CD4-positive, alpha-beta T cell treated with Interleukin-2 at 100 ng/mL for 4 hours (primary cell): Measurements from ENCODE around the gene PITPNM2.

Experiments
- DNase-seq: peaks from one replicate; pipeline ENCODE4 v3.0.0-alpha.2; 2020; ENCODE audit warnings: low spot score

Gene PITPNM2

DNA sequence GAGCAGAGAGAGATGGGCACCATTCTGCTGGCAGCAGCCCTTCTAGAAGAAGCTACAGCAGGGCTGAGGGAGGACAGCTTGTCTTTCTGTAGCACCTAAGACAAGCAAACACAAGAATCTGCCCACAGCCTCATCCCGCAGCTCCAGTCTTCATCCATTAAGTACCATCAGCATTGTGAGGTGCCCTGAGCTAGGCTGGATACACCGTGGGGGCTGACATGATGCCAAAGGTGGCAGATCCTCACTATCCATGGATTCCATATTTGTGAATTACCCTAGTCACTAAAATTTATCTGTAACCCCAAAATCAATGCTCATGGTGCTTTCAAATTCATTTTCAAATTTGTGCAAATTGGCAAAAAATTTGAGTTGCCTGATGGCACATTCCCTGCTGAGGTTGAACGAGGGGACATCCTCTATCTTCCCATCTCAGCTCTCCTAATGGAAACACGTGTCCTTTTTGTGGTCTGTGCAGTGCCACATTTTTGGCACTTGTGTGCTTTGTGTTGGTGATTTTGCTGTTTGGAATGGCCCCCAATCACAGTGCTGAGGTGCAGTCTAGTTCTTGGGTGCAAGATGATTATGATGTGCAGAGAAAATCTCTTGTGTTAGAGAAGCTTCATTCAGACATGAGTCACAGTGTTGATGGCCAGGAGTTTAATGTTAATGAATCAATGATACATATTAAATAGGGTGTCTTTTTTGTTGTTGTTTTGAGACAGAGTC lies 7.0 kb downstream of the PITPNM2 start:
- no peak for DNase-seq

DNA sequence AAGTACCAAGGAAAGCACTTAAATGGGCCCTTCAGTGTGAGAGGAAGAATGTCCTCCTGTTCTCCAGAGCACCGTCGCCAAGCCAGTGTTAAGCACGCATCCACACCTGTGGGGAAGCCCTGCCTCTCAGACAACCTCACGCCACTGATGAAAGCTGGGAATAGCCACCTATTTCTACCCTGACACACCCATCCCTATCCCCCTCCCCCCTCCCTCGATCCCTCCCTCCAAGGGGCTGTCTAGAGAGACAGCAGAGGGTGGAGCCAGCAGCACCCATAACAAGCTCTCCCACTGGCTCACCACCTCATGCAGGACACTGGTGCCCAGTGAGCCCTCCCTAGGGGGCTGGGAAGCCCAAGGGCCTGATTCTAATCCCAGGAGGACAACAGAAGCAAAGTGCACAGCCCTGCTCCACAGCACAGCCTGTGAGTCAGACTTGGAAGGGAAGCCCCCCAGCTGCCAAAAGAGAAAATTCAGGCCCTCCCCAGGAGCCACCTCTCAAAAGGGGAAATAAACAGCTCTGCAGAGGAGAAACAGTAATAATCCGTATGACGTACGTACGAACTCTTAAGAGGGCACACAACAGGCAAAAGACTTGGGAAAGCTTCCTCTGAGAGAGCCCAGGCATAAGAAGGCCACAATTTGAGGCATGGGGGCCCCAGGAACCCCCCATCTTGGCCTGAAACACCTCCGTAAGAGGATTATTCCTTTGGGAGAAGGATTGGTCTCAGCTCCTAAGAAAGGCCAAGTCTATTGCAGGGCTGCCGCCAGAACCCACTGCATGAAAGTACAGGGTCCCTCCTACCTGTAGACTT lies 7.8 kb downstream of the PITPNM2 start:
- no peak for DNase-seq

DNA sequence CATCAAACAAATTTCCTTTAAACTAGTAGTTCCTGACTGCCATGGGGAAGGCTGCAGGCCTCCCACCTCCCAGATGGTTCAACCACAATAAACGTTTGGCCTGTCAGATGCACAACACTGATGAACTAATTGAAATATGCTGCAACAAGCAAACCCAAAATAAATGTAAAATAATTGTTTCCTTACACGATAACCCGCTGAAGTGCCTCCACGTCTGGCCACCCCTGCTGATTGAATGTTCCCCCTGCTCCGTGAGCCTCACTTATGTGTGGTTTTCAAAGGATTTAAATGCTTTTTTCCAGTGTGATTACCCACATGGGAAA lies 8.4 kb downstream of the PITPNM2 start:
- DNase-seq = no peak

DNA sequence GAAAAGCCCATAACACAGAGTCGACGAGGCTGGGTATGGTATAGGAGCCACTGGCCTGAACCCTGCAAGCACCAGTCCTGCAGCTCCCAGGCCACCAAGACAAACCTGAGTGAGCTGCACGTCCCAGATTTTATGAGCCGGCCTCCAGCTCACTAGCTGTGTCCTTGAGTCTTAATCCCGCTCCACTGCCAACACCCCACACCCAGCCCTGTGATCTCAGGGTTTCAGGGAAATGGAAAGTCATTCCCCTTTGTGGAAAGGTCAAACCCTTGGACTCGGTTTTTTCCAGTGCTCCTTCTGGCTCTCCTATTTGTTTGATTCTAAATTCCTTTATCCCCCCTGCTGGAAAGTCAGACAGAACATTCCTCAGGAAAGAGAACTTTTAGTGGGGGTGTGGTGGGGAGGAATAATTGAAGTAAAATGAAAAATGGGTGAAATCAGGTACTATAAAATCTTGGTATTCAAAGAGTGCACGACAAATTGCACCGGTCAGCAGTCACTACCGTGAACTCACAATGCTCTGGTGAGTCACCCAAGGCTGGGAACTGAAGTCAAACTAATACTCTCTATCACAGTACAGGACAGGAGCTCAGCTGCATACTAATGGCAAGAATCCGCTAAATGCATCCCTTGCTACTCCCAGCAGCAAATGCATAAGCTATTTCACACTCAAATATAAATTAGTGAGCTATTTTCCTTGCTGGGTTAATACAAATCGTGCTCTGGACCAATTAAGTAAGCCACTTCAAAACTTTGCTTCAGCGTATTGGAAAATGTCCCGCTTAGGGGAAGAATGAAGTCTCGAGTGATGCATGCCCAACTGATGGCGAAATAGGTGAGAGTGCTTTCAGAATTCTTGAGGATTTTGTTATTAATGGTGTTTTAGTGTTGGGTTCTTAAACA lies 9.0 kb downstream of the PITPNM2 start:
- no peak for DNase-seq

DNA sequence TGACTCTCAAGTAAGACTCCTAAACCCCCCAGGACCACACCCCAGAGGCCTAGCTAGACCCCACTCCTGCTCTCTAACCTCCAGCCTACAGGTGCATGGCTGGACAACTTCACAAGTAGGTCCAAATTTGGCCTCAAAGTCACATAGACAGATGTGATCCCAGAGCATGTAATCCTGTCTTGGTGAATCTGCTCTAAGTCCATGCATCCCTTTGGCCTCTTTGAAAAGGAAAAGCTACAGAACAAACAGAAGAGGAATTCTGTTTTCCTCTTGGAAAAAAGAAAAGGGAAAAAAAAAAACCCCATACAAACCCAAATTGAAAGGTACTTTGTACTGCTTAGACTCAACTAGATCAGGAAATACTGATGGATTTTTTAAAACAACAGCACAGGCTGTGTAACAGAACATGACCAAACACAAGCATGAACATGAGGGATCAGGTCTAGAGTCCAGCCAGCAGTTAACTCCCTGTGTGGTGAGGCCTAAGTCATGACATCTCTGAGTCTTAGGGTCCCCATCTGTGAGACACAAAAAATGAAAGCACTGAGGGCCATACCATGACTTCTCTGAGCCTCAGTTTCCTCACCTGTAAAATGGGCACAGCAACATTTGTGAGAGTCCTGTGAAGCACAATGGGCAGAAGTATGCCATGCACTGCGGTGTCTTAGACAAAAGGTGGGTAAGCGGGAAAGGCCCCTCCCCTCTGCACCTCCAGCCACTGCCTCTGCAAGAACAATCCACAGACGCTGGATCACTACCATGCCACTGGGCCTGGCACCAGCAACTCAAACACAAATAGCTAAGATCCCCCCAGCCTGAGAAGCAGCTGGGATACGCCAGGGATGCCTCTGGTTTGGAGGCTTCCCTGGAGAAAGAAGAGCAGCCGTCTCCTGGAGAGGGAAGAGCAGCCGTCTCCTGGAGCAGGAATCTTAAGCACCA lies 9.9 kb downstream of the PITPNM2 start:
- DNase-seq = no peak

DNA sequence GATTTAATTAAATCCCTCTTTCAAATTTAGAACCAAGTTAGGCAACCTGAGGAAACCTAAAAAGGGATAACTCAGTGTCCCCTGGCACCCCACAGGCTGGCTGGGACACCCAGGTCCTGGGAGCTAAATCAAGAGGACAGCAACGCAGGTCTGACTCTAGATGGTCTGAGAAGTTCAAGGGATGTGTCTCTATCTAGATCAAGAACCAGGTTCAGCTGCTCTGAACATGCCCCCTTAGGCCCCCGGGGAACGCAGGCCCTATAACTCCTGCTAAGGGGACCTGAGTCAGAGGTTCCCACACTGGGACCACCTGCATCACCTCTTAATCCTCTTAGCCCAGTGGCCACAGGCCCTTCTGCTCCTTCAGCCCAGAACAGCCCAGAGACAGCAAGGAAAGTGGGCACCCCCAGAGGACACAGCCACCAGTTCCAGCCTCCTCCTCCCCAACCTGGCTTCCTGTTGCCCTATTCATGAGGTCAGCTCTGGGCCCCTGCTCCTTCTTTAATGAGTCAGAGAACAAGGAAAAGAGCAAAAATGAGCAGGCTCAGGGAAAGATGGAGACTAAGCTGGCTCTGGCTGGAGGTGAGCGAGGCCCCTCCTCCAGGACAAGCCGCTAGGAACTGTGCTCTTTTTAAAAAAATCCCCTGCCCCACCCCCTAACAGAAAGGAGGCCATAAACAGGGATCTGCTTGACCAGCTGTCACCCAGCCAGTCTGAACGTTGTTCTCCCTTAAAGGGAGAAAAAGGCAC lies 10.8 kb downstream of the PITPNM2 start:
- DNase-seq = no peak

DNA sequence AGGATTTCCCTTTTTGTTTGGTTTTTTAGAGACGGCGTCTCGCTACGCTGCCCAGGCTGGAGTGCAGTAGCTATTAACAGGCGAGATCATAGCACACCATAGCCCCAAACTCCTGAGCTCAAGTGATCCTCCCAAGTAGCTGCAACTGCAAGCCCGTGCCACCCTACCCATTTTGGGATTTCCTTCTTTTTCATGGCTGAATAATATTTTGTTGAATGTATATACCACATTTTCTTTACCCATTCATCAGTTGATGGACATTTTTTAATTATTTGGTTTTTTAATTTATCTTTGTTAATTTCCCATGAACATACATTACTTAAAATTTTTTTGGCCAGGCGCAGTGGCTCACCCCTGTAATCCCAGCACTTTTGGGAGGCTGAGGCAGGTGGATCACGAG lies 15.2 kb downstream of the PITPNM2 start:
- no peak for DNase-seq

DNA sequence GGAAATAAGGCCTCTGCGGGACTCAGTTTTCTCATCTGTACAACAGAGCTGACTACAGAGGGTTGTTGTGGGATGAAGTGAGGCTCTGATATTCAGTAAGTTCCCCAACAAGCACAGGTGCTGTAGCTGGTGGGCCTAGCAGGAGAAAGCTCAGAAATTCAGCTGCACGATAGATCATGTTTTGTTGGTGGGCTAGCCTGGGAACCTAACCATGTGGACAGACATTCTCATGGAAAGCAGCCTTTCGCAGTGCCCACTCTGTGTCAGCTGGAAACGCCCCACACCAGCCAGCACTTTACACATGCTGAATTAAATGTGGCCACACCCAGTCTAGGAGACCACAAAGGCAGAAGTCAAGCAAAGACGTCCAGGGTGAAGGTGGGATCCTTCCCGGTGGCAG lies 16.1 kb downstream of the PITPNM2 start:
- DNase-seq = no peak

DNA sequence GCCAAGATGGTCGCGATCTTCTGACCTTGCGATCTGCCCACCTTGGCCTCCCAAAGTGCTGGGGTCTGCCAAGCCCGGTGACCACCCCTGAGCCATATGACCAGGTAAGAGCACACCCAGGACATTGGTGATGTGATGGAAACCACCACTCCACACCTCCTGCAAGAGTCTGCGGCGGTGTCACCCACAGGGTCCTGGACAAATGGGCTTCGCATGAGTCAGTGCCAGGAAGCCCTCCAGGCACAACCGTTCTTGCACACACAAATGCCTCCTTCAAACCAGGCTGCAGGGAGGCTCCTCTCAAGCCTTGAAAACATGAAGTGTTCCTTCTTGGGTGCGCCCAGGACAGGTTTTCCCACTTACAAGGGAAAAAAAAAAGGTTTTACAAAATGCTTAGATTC lies 16.6 kb downstream of the PITPNM2 start:
- no peak for DNase-seq

DNA sequence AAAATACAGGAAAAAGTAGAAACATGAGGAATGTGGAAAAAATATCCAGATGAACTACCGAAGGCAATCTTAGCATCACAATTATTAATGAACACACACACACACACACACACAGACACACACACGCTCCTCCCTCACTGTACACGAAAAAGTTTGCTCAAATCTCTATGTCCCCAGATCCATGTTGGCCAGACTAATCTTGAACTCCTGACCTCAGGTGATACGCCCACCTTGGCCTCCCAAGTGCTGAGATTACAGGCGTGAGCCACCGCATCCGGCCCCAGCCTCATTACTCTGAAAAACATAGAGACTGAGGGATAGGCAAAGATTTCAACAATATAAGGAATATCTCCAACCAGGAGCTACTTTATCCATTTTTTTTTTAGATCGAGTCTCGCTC lies 17.2 kb downstream of the PITPNM2 start:
- no peak for DNase-seq

DNA sequence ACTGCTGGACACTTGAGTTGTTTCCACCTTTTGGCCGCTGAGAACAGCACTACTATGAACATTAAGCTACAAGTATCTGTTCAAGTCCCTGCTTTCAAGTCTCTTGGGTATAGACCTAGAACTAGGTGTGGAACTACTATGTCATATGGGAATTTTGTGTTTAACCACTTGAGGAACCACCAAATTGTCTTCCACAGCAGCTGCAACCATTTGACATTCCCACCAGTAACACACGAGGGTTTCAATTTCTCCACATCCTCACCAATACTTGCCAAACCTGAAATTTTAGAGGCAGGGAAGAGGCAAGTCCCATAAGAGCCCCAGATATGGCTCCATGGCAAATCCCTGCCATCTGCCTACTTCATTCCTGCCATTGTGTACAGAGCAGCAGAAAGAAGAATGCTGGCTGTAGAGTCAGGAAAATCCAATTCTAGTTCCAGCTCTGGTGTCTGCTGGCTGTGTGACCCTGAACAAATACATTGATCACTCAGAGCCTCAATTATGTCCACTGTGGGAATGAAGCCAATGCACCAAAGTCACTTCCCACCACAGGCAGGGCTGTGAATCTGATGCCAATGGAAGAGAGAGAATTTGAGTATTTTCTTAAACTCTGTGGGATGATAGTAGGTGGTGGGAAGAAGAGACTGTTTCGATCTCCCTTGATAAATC lies 17.8 kb downstream of the PITPNM2 start:
- DNase-seq = no peak

DNA sequence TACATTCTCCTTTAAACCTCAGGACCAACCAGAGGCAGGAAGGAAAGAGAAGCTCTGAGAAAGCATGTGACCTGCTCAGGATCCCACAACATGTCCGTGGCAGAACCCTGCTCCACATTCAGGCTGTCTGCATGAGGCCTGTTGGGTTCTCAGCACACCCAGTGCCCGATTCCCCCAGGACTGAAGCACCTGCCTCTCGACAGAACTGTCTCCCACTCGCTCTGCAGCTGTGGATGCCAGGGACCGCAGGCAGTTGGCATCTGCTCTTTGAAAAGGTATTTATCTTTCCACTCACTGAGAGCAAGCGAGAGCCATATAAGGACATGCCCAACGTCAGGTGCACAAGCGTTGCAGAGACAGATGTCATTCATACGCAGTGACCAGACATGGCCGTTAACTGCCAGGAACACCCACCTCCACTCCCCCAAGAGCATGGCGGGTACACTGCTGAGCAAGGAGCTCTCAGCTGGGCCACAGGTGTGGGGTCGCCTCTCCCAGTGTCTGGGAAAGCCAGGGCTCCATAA lies 18.9 kb downstream of the PITPNM2 start:
- DNase-seq = peak; percentile 26

DNA sequence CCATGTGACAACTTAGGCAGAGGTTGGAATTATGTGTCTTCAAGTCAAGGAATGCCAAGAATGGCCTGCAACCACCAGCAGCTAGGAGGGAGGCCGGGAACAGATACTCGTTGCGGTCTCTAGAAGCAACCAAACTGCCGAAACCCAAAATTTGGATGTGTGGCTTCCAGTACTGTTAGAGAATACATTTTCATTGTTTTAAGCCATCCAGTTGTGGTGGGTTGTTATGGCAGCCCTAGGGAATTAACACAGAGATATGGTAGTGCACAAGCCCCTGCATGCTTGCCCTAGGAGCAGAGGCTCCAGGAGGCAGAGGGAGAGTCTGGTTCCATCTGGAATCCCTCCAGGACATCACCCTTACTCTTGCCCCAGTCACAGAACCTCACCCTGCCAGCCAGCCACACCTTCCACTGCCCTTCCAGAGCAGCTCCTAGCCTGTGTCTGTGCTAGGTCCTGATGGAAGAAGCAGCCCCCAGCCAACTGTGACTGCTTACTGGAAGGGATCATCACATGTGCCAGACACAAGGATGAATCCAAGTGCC lies 19.5 kb downstream of the PITPNM2 start:
- no peak for DNase-seq

DNA sequence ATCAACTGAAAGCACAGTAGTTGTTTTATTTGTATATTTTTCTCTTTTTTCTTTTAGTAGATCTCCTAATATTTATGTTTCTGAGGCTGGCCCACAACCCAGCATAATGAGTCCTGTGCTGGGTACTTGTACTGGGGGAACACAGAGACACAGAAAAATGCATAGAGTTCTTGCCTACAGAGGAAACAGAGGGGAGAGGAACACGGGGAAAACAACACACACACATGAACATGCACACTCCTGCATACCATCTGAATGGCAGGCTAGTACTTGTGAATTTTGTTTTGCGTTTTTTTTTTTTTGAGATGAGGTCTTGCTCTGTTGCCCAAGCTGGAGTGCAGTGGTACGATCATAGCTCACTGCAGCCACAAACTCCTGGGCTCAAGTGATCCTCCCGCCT lies 21.3 kb downstream of the PITPNM2 start:
- no peak for DNase-seq

DNA sequence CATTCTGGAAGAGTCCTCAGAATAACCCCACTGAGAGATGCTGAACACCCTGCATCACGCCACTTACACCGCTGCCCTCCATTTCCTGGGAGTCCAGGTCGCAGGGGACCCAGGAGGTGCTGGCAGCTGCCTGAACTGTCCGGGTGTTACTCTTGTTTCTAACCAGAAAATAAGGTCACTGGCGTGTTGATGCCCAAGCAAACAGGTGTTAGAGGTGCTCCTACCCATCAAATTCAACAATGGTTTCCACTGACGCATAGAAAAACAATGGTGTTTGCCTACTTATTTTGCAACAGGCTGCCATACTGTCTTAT lies 23.8 kb downstream of the PITPNM2 start:
- DNase-seq = no peak

DNA sequence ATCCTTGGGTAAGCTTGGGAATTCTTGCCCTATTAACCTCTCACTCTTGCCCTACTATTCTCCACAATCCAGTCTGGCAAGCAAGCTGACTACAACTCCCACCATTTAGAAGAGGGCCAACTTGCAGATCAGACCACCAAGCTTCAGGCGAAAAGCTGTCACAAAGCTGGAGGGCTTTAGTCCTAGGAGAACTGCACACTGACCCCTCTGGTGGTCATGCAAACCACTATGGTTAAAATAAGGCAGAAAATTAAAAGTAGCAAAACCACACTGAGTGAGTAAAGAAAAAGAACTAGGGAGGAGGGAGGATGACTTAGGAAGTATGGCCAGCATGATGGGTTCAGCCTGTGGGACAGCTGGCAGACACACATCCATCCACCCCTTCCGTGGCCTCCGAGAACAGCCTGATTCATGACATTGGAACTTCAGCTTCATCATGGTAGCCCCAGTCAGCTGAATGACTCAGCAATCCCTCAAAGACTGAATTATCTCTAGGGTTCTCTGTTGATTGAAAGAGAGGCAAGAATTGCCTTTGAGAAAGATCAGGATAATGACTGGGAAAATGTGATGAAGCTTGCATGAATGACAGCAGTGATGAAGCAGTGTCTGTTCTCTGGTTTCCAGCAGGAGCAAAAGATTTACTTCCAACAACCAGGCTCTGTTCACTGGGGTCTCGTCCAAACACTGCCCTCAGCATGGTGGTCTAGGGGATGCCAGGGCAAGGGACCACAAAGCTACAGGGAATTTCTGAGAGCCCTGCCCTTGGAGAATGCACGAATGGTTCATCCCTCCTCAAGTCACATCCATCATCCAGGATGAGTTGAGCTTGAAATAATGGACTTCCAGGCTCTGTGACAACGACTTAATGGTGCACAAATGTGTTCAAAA lies 24.4 kb downstream of the PITPNM2 start:
- DNase-seq = no peak

DNA sequence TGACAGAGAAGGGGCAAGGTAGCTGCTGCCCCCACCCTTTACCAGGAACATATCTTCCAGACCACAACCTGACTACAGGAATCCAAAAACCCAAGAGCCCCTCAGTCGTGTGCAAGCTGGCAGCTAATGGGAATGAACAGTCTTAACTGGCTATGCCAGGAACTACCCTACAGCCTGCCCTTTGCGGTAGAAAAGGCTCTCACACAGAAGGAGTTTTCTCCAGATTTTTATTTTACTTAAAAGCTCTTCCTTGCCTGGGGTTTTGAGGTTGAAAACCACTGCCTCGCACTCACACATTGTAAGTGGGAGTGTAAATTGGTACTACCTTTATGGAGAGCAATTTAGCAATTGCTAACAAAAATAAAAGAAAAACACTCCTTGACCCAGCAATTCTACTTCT lies 28.3 kb downstream of the PITPNM2 start:
- DNase-seq = no peak

DNA sequence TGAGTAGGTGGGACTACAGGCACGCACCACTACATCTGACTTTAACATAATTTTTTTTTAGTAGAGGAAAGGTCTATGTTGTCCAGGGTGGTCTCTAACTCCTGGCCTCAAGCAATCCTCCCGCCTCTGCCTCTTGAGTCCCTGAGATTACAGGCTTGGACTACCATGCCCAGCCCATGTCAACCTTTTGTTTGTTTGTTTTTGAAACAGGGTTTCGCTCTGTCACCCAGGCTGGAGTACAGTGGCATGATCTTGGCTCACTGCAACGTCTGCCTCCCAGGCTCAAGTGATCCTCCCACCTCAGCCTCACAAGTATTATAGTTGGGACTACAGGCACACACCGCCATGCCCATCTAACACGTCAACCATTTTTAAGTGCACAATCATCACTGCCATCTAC lies 29.2 kb downstream of the PITPNM2 start:
- no peak for DNase-seq
